ENCODE results near the gene TRIM52. TPM values are rescaled to one million over a fixed set of nuclear protein-coding genes. Genes with fewer than 3 reads are reported as not detected.

TRIM52 gene
- total RNA-seq, 1 donor from 2014 or later, result 9.4 TPM

- Histone ChIP-seq H4K20me1 (ENCODE audit: low read depth) (peaks cover 4% of the 10 kb centered on the region), H3K4me3 (no peak overlapping the region), H3K27ac (no peak overlapping the region), H3F3A (ENCODE audit: low read depth) (peaks cover 77% of the 10 kb centered on the region), H3K9ac (no peak overlapping the region), H3K4me1 (peaks cover 5% of the 10 kb centered on the region), H3K9me3 (ENCODE audit: low read depth) (no peaks in the 10 kb centered on the region), H3K27me3 (peaks cover 30% of the 10 kb centered on the region), H3K36me3 (no peaks in the 10 kb centered on the region), H3K79me2 (ENCODE audit: low read depth) (peaks cover 7% of the 10 kb centered on the region), H3K4me2 (no peak overlapping the region), H2AFZ (replicated peaks) (no peak overlapping the region)
- Mint-ChIP-seq H3K36me3 (peaks cover 9% of the 10 kb centered on the region), H3K27ac (peak overlapping the region; percentile 79), H3K4me1 (peaks cover 38% of the 10 kb centered on the region), H3K27me3 (ENCODE audit: insufficient read depth, low read depth) (peaks cover 44% of the 10 kb centered on the region), H3K9me3 (peaks cover 16% of the 10 kb centered on the region), H3K4me3 (peak overlapping the region; percentile 99)
- TF ChIP-seq EZH2phosphoT487 (IDR thresholded peaks at IDR 0.05) (no peak), EZH2 (IDR thresholded peaks at IDR 0.05) (no peak), CTCF (IDR thresholded peaks at IDR 0.05) (no peak)
- DNase-seq (ENCODE audit: low spot score), result no peak
These were observed 41.4 kb downstream of the TRIM52 start for GRCh38 chr5:181219262-181220177.

- Mint-ChIP-seq H3K36me3 (peaks cover 9% of the 10 kb centered on the region), H3K4me1 (peaks cover 31% of the 10 kb centered on the region), H3K9me3 (peaks cover 16% of the 10 kb centered on the region), H3K27me3 (ENCODE audit: insufficient read depth, low read depth) (peaks cover 44% of the 10 kb centered on the region), H3K4me3 (peak overlapping the region; percentile 92), H3K27ac (no peak overlapping the region)
- DNase-seq (ENCODE audit: low spot score), result no peak
- Histone ChIP-seq H3K36me3 (no peaks in the 10 kb centered on the region), H2AFZ (replicated peaks) (peak overlapping the region; percentile 70), H3K9ac (no peak overlapping the region), H3K4me3 (peak overlapping the region; percentile 61), H3F3A (ENCODE audit: low read depth) (peaks cover 75% of the 10 kb centered on the region), H3K4me1 (no peaks in the 10 kb centered on the region), H3K4me2 (peak overlapping the region; percentile 77), H4K20me1 (ENCODE audit: low read depth) (peaks cover 4% of the 10 kb centered on the region), H3K27ac (no peak overlapping the region), H3K9me3 (ENCODE audit: low read depth) (no peaks in the 10 kb centered on the region), H3K27me3 (peaks cover 38% of the 10 kb centered on the region), H3K79me2 (ENCODE audit: low read depth) (no peaks in the 10 kb centered on the region)
- TF ChIP-seq EZH2phosphoT487 (IDR thresholded peaks at IDR 0.05), result no peak
- TF ChIP-seq CTCF (IDR thresholded peaks at IDR 0.05), result no peak
- no peak for TF ChIP-seq EZH2 (IDR thresholded peaks at IDR 0.05)
These were observed 42.2 kb downstream of the TRIM52 start for GRCh38 chr5:181218795-181219124.

GRCh38 chr5:181217803-181218062 lies 43.2 kb downstream of the TRIM52 start:
- H3K27me3 ChIP-seq, result peaks cover 48% of the 10 kb centered on the region
- Mint-ChIP-seq H3K4me3 (peak overlapping the region; percentile 92), H3K36me3 (peaks cover 9% of the 10 kb centered on the region), H3K27me3 (ENCODE audit: insufficient read depth, low read depth) (peaks cover 42% of the 10 kb centered on the region), H3K9me3 (peaks cover 16% of the 10 kb centered on the region), H3K4me1 (peaks cover 29% of the 10 kb centered on the region), H3K27ac (no peak overlapping the region)
- no peaks in the 10 kb centered on the region for H3K79me2 ChIP-seq (ENCODE audit: low read depth)
- no peak for DNase-seq (ENCODE audit: low spot score)
- H2AFZ ChIP-seq (replicated peaks), result peak overlapping the region; percentile 55
- H3K9ac ChIP-seq, result no peak overlapping the region
- H3K4me3 ChIP-seq, result peak overlapping the region; percentile 61
- H3K4me1 ChIP-seq, result no peaks in the 10 kb centered on the region
- no peaks in the 10 kb centered on the region for H3K9me3 ChIP-seq (ENCODE audit: low read depth)
- peak overlapping the region; percentile 77 for H3K4me2 ChIP-seq
- no peak overlapping the region for H3K27ac ChIP-seq
- no peak for TF ChIP-seq CTCF (IDR thresholded peaks at IDR 0.05)
- no peak for TF ChIP-seq EZH2phosphoT487 (IDR thresholded peaks at IDR 0.05)
- no peak for TF ChIP-seq EZH2 (IDR thresholded peaks at IDR 0.05)
- H4K20me1 ChIP-seq (ENCODE audit: low read depth), result peaks cover 4% of the 10 kb centered on the region
- no peaks in the 10 kb centered on the region for H3K36me3 ChIP-seq
- peaks cover 65% of the 10 kb centered on the region for H3F3A ChIP-seq (ENCODE audit: low read depth)

Measured in neural progenitor cell (in vitro differentiated cells).